A673 (cell line): ENCODE measurements around the gene RHOF.

ENCODE experiments used
- CTCF ChIP-seq: fragments of 300-800, 200-600 bp; sonication (generic); conservative IDR thresholded peaks from 2 replicates; pipeline ENCODE4 v1.5.1; 2017; ENCODE audit warnings: low read depth, mild to moderate bottlenecking, antibody characterized with exemption, low read length, moderate library complexity, mixed read lengths
- EZH2 ChIP-seq: fragments of 200-600 bp; sonication (generic); IDR thresholded peaks from 2 replicates; pipeline ENCODE4 v1.6.1; 2017; ENCODE audit warnings: borderline replicate concordance, low read depth, mild to moderate bottlenecking, mixed read lengths, antibody characterized with exemption, low read length; ENCODE audit not compliant: poor library complexity, severe bottlenecking

GRCh38 chr12:121827351-121828099, 34.0 kb upstream of the RHOF start:
- TF ChIP-seq CTCF: no peak
- no peak for TF ChIP-seq EZH2
